ENCODE measurements around the gene NUP42. TPM values are rescaled to one million over a fixed set of nuclear protein-coding genes. Genes with fewer than 3 reads are reported as not detected.

The NUP42 gene
- total RNA-seq, 1 experiment from 2014 or later = 48.6 TPM

- ATAC-seq = peak; percentile 18; the same call in 1 of the 2 replicates
- no peak overlapping the region for H3K4me2 ChIP-seq (ENCODE audit: low read length)
- no peaks in the 10 kb centered on the region for H3K9me2 ChIP-seq (replicated peaks; ENCODE audit: low read length)
- no peaks in the 10 kb centered on the region for H3K27me3 ChIP-seq (ENCODE audit: low read length)
- H3K4me3 ChIP-seq (ENCODE audit: low read length) = no peak overlapping the region
- ChIA-PET POLR2A (ENCODE audit: unreplicated experiment) (no interaction called here), CTCF (no interaction called here)
- TF ChIP-seq EZH2phosphoT487 (IDR thresholded peaks at IDR 0.05; ENCODE audit: borderline replicate concordance, low read length) (no peak), EZH2 (IDR thresholded peaks at IDR 0.05; ENCODE audit: low read length, unreplicated experiment) (no peak), CTCF (conservative IDR thresholded peaks at IDR 0.05; ENCODE audit: low read depth, low read length) (no peak)
- no peaks in the 10 kb centered on the region for H3K9me3 ChIP-seq (ENCODE audit: low read length)
- no peaks in the 10 kb centered on the region for H3K4me1 ChIP-seq (ENCODE audit: insufficient read depth, low read length)
- peaks cover 19% of the 10 kb centered on the region; the same call in 1 of the 2 replicates for H3K36me3 ChIP-seq (ENCODE audit: low read depth, low read length)
- no peak overlapping the region for H2AFZ ChIP-seq (ENCODE audit: low read length)
- no peak overlapping the region for H3K9ac ChIP-seq (ENCODE audit: low read length)
- no peaks in the 10 kb centered on the region for H3K79me2 ChIP-seq (ENCODE audit: low read length)
- no peak for DNase-seq
- intact Hi-C loops (cut with micrococcal nuclease) = no loop called here
- H3K27ac ChIP-seq (ENCODE audit: low read length) = no peak overlapping the region
- BruUV-seq (replicated peaks) = no TSS peak
- no peaks in the 10 kb centered on the region for H4K20me1 ChIP-seq (ENCODE audit: low read length)
- H3F3A ChIP-seq (ENCODE audit: low read length, unreplicated experiment) = no peaks in the 10 kb centered on the region
Measured at GRCh38 chr7:23204241-23204640, 22.4 kb downstream of the NUP42 start.

- DNase-seq (no peak), ATAC-seq (no peak)
- Histone ChIP-seq H4K20me1 (ENCODE audit: low read length) (no peaks in the 10 kb centered on the region), H3K36me3 (ENCODE audit: low read depth, low read length) (peaks cover 6% of the 10 kb centered on the region; the same call in 1 of the 2 replicates), H3K9ac (ENCODE audit: low read length) (no peak overlapping the region), H2AFZ (ENCODE audit: low read length) (no peak overlapping the region), H3K9me3 (ENCODE audit: low read length) (no peaks in the 10 kb centered on the region), H3K9me2 (replicated peaks; ENCODE audit: low read length) (no peaks in the 10 kb centered on the region), H3K4me3 (ENCODE audit: low read length) (no peak overlapping the region), H3F3A (ENCODE audit: low read length, unreplicated experiment) (no peaks in the 10 kb centered on the region), H3K4me1 (ENCODE audit: insufficient read depth, low read length) (no peaks in the 10 kb centered on the region), H3K27me3 (ENCODE audit: low read length) (no peaks in the 10 kb centered on the region), H3K27ac (ENCODE audit: low read length) (no peak overlapping the region), H3K4me2 (ENCODE audit: low read length) (no peak overlapping the region), H3K79me2 (ENCODE audit: low read length) (no peaks in the 10 kb centered on the region)
- ChIA-PET CTCF (no interaction called here), POLR2A (ENCODE audit: unreplicated experiment) (no interaction called here)
- no TSS peak for BruUV-seq (replicated peaks)
- TF ChIP-seq EZH2phosphoT487 (IDR thresholded peaks at IDR 0.05; ENCODE audit: borderline replicate concordance, low read length) (no peak), EZH2 (IDR thresholded peaks at IDR 0.05; ENCODE audit: low read length, unreplicated experiment) (no peak), CTCF (conservative IDR thresholded peaks at IDR 0.05; ENCODE audit: low read depth, low read length) (no peak)
- intact Hi-C loops (cut with micrococcal nuclease) = no loop called here
Measured at GRCh38 chr7:23205577-23205908, 23.7 kb downstream of the NUP42 start.

GRCh38 chr7:23205909-23206767 lies 24.3 kb downstream of the NUP42 start:
- no peaks in the 10 kb centered on the region for H3K4me1 ChIP-seq (ENCODE audit: insufficient read depth, low read length)
- H3K27me3 ChIP-seq (ENCODE audit: low read length) = no peaks in the 10 kb centered on the region
- TF ChIP-seq CTCF (conservative IDR thresholded peaks at IDR 0.05; ENCODE audit: low read depth, low read length) = no peak
- TF ChIP-seq EZH2phosphoT487 (IDR thresholded peaks at IDR 0.05; ENCODE audit: borderline replicate concordance, low read length) = no peak
- no peak for TF ChIP-seq EZH2 (IDR thresholded peaks at IDR 0.05; ENCODE audit: low read length, unreplicated experiment)
- ChIA-PET CTCF (no interaction called here), POLR2A (ENCODE audit: unreplicated experiment) (no interaction called here)
- BruUV-seq (replicated peaks) = no TSS peak
- no peak overlapping the region for H3K4me2 ChIP-seq (ENCODE audit: low read length)
- no peaks in the 10 kb centered on the region for H3K79me2 ChIP-seq (ENCODE audit: low read length)
- no peak for ATAC-seq
- no peak for DNase-seq
- H3K9ac ChIP-seq (ENCODE audit: low read length) = no peak overlapping the region
- H2AFZ ChIP-seq (ENCODE audit: low read length) = no peak overlapping the region
- H3K4me3 ChIP-seq (ENCODE audit: low read length) = no peak overlapping the region
- H3K36me3 ChIP-seq (ENCODE audit: low read depth, low read length) = peaks cover 1% of the 10 kb centered on the region; the same call in 1 of the 2 replicates
- no peaks in the 10 kb centered on the region for H3K9me3 ChIP-seq (ENCODE audit: low read length)
- H3F3A ChIP-seq (ENCODE audit: low read length, unreplicated experiment) = no peaks in the 10 kb centered on the region
- H4K20me1 ChIP-seq (ENCODE audit: low read length) = no peaks in the 10 kb centered on the region
- intact Hi-C loops (cut with micrococcal nuclease) = no loop called here
- H3K27ac ChIP-seq (ENCODE audit: low read length) = no peak overlapping the region
- H3K9me2 ChIP-seq (replicated peaks; ENCODE audit: low read length) = no peaks in the 10 kb centered on the region

Measured in PC-3 (cell line).